Measurements from ENCODE around the gene MIA. TPM values are rescaled to one million over a fixed set of nuclear protein-coding genes. Genes with fewer than 3 reads are reported as not detected.

MIA gene
- total RNA-seq, 1 experiment from 2014 or later: not detected

- no CpG with 5 or more reads among the region's 7 CpGs for WGBS (ENCODE audit: extremely low coverage, insufficient read length, low lambda C conversion rate)
- H3K4me2 ChIP-seq (ENCODE audit: insufficient read depth, insufficient read length, low read length): no peak overlapping the region
Observed at GRCh38 chr19:40745402-40745780, 29.9 kb upstream of the MIA start.

More at GRCh38 chr19:40745402-40745780, 29.9 kb upstream of the MIA start:
- Histone ChIP-seq H3K9ac (ENCODE audit: extremely low read depth, insufficient read length, low read length) (no peak overlapping the region), H2BK120ac (ENCODE audit: low read depth, low read length, poor library complexity, severe bottlenecking) (no peak overlapping the region), H4K20me1 (ENCODE audit: control insufficient read depth, insufficient read depth, insufficient read length) (no peaks in the 10 kb centered on the region), H3K14ac (ENCODE audit: insufficient read depth, low read length) (no peak overlapping the region), H2AFZ (ENCODE audit: low read length) (no peak overlapping the region), H3K27me3 (ENCODE audit: insufficient read depth, low read length) (no peaks in the 10 kb centered on the region), H3T11ph (ENCODE audit: low read length) (no peak overlapping the region), H2BK15ac (ENCODE audit: low read depth, low read length) (no peak overlapping the region), H3K4me1 (ENCODE audit: insufficient read depth, low read length) (peaks cover 4% of the 10 kb centered on the region; the same call in 1 of the 2 replicates), H3K18ac (ENCODE audit: insufficient read length, low read depth, low read length) (no peak overlapping the region), H4K5ac (ENCODE audit: insufficient read length, low read depth, low read length) (no peak overlapping the region), H2BK5ac (ENCODE audit: insufficient read length, low read length) (no peak overlapping the region), H2BK12ac (ENCODE audit: insufficient read length, low read depth, low read length) (no peak overlapping the region), H3K27ac (ENCODE audit: insufficient read length, low read depth, low read length) (no peak overlapping the region), H3K79me2 (ENCODE audit: insufficient read depth, low read length) (no peaks in the 10 kb centered on the region; the same call in 1 of the 2 replicates), H4K8ac (replicated peaks; ENCODE audit: insufficient read length, low read depth, low read length) (no peak overlapping the region), H3K23ac (ENCODE audit: insufficient read length, low read depth, low read length) (no peak overlapping the region), H3K9me3 (ENCODE audit: control insufficient read depth, low read depth, low read length) (no peaks in the 10 kb centered on the region), H3K23me2 (ENCODE audit: insufficient read length, low read depth, low read length, poor library complexity, severe bottlenecking) (peaks cover 9% of the 10 kb centered on the region), H3K79me1 (ENCODE audit: insufficient read depth, low read depth, low read length, poor library complexity, severe bottlenecking) (no peaks in the 10 kb centered on the region), H2AK5ac (ENCODE audit: insufficient read length, low read length) (no peak overlapping the region), H4K91ac (ENCODE audit: insufficient read length, low read depth, low read length) (no peak overlapping the region), H3K56ac (ENCODE audit: insufficient read length, low read depth, low read length) (no peak overlapping the region), H2BK20ac (ENCODE audit: low read depth, low read length, poor library complexity, severe bottlenecking) (no peak overlapping the region), H3K4ac (ENCODE audit: low read depth, low read length) (no peak overlapping the region)
- Mint-ChIP-seq H3K9me3 (peaks cover 0 to 3% of the 10 kb centered on the region in 2 experiments; a peak in 1 of 5 replicates), H3K36me3 (ENCODE audit: insufficient read depth in 1 of 3, low read depth in 3 of 3) (peaks cover 6 to 17% (median 12%) of the 10 kb centered on the region in 3 experiments; a peak in 5 of 7 replicates), H3K4me1 (peaks cover 24 to 28% of the 10 kb centered on the region in 2 experiments), H3K27me3 (ENCODE audit: low read depth) (no peaks in the 10 kb centered on the region), H3K4me3 (peak overlapping the region in 1 of 2 experiments; percentile 34; a peak in 1 of 5 replicates), H3K27ac (peak overlapping the region in 2 of 3 experiments; percentile 28 to 77; a peak in 3 of 7 replicates)
- no peak for DNase-seq
- TF ChIP-seq CTCF (conservative IDR thresholded peaks at IDR 0.05): no peak
